H9 (cell line): ENCODE measurements around the gene SLC43A1. TPM values are rescaled to one million over a fixed set of nuclear protein-coding genes. Genes with fewer than 3 reads are reported as not detected.

Experiments
- DNase-seq: peaks from one replicate; pipeline ENCODE4 v3.0.0-alpha.2; 2017
- H2AFZ ChIP-seq: one replicate; pipeline ENCODE4 v1.6.1; 2013; ENCODE audit warnings: mild to moderate bottlenecking, low read length, control low read depth, moderate library complexity
- H2AK5ac ChIP-seq: 2 replicates; pipeline ENCODE4 v1.6.1; 2013; ENCODE audit warnings: low read length, control low read depth, mixed read lengths; ENCODE audit not compliant: insufficient read length
- H2BK120ac ChIP-seq: one replicate; pipeline ENCODE4 v1.6.1; 2013; ENCODE audit warnings: low read depth, mild to moderate bottlenecking, low read length, control low read depth, inconsistent platforms; ENCODE audit not compliant: poor library complexity, severe bottlenecking
- H2BK12ac ChIP-seq: 2 replicates; pipeline ENCODE4 v1.6.1; 2013; ENCODE audit warnings: low read length, control low read depth, mixed read lengths, low read depth; ENCODE audit not compliant: insufficient read length
- H2BK15ac ChIP-seq: 2 replicates; pipeline ENCODE4 v1.6.1; 2013; ENCODE audit warnings: low read depth, low read length, control low read depth
- H2BK20ac ChIP-seq: one replicate; pipeline ENCODE4 v1.6.1; 2013; ENCODE audit warnings: low read depth, mild to moderate bottlenecking, low read length, control low read depth, inconsistent platforms; ENCODE audit not compliant: poor library complexity, severe bottlenecking
- H2BK5ac ChIP-seq: 2 replicates; pipeline ENCODE4 v1.6.1; 2013; ENCODE audit warnings: low read length, control low read depth, mixed read lengths; ENCODE audit not compliant: insufficient read length
- H3K14ac ChIP-seq: 2 replicates; pipeline ENCODE4 v1.6.1; 2013; ENCODE audit warnings: low read length, control low read depth; ENCODE audit not compliant: insufficient read depth
- H3K18ac ChIP-seq: 2 replicates; pipeline ENCODE4 v1.6.1; 2013; ENCODE audit warnings: low read depth, mild to moderate bottlenecking, mixed read lengths, low read length, control low read depth; ENCODE audit not compliant: insufficient read length
- H3K23ac ChIP-seq: 2 replicates; pipeline ENCODE4 v1.6.1; 2013; ENCODE audit warnings: low read length, control low read depth, mixed read lengths, low read depth; ENCODE audit not compliant: insufficient read length
- H3K23me2 ChIP-seq: 2 replicates; pipeline ENCODE4 v1.6.1; 2013; ENCODE audit warnings: low read depth, mild to moderate bottlenecking, mixed read lengths, low read length, control low read depth; ENCODE audit not compliant: insufficient read length, poor library complexity, severe bottlenecking
- H3K27ac ChIP-seq: 2 replicates; pipeline ENCODE4 v1.5.1; 2013; ENCODE audit warnings: low read length, control low read depth, mixed read lengths, low read depth; ENCODE audit not compliant: insufficient read length
- H3K27me3 ChIP-seq: 2 replicates; pipeline ENCODE4 v1.6.1; 2013; ENCODE audit warnings: low read length, control low read depth, inconsistent platforms; ENCODE audit not compliant: insufficient read depth
- H3K4ac ChIP-seq: 2 replicates; pipeline ENCODE4 v1.6.1; 2013; ENCODE audit warnings: low read depth, mild to moderate bottlenecking, control low read depth, inconsistent platforms, low read length, moderate library complexity
- H3K4me1 ChIP-seq: 2 replicates; pipeline ENCODE4 v1.6.1; 2013; ENCODE audit warnings: low read length, control low read depth, inconsistent platforms; ENCODE audit not compliant: insufficient read depth
- H3K4me2 ChIP-seq: 2 replicates; pipeline ENCODE4 v1.6.1; 2013; ENCODE audit warnings: low read length, control low read depth, mixed read lengths; ENCODE audit not compliant: insufficient read length, insufficient read depth
- H3K56ac ChIP-seq: 2 replicates; pipeline ENCODE4 v1.6.1; 2013; ENCODE audit warnings: low read depth, mild to moderate bottlenecking, mixed read lengths, low read length, control low read depth; ENCODE audit not compliant: insufficient read length
- H3K79me1 ChIP-seq: 2 replicates; pipeline ENCODE4 v1.6.1; 2013; ENCODE audit warnings: low read depth, mild to moderate bottlenecking, moderate library complexity, low read length, control low read depth, inconsistent platforms; ENCODE audit not compliant: insufficient read depth, poor library complexity, severe bottlenecking
- H3K79me2 ChIP-seq: 2 replicates; pipeline ENCODE4 v1.6.1; 2013; ENCODE audit warnings: low read length, control low read depth, inconsistent platforms; ENCODE audit not compliant: insufficient read depth
- H3K9ac ChIP-seq: 2 replicates; pipeline ENCODE4 v1.6.1; 2013; ENCODE audit warnings: low read length, control low read depth, mixed read lengths; ENCODE audit not compliant: insufficient read length; ENCODE audit errors: extremely low read depth
- H3K9me3 ChIP-seq: one replicate; pipeline ENCODE4 v1.6.1; 2013; ENCODE audit warnings: low read depth, low read length, inconsistent platforms; ENCODE audit not compliant: control insufficient read depth
- H3T11ph ChIP-seq: one replicate; pipeline ENCODE4 v1.6.1; 2013; ENCODE audit warnings: mild to moderate bottlenecking, low read length, control low read depth, inconsistent platforms
- H4K20me1 ChIP-seq: one replicate; pipeline ENCODE4 v1.6.1; 2013; ENCODE audit not compliant: control insufficient read depth, insufficient read length, insufficient read depth
- H4K5ac ChIP-seq: 2 replicates; pipeline ENCODE4 v1.6.1; 2013; ENCODE audit warnings: low read depth, mild to moderate bottlenecking, mixed read lengths, low read length, control low read depth; ENCODE audit not compliant: insufficient read length
- H4K8ac ChIP-seq: replicated peaks from 2 replicates; pipeline ENCODE4 v1.6.1; 2013; ENCODE audit warnings: low read length, control low read depth, mixed read lengths, low read depth; ENCODE audit not compliant: insufficient read length
- H4K91ac ChIP-seq: 2 replicates; pipeline ENCODE4 v1.6.1; 2013; ENCODE audit warnings: low read depth, mild to moderate bottlenecking, moderate library complexity, mixed read lengths, low read length, control low read depth; ENCODE audit not compliant: insufficient read length
- H3K27ac Mint-ChIP-seq, 3 experiments: 2 replicates in 2 of 3; 3 replicates in 1 of 3; pipeline ENCODE4 v1.8.0; 2020 to 2021; ENCODE audit warnings: mixed read lengths in 3 of 3, mild to moderate bottlenecking in 1 of 3, moderate library complexity in 1 of 3
- H3K27me3 Mint-ChIP-seq: 2 replicates; pipeline ENCODE4 v1.8.0; 2021; ENCODE audit warnings: low read depth, mild to moderate bottlenecking, moderate library complexity, mixed read lengths
- H3K36me3 Mint-ChIP-seq, 3 experiments: 2 replicates in 2 of 3; 3 replicates in 1 of 3; pipeline ENCODE4 v1.8.0; 2020 to 2021; ENCODE audit warnings: low read depth in 3 of 3, mixed read lengths in 3 of 3; ENCODE audit not compliant: insufficient read depth in 1 of 3
- H3K4me1 Mint-ChIP-seq, 2 experiments: 2 replicates each; pipeline ENCODE4 v1.8.0; 2020; ENCODE audit warnings: mixed read lengths in 2 of 2
- H3K4me3 Mint-ChIP-seq, 2 experiments: 2 replicates in 1 of 2; 3 replicates in 1 of 2; pipeline ENCODE4 v1.8.0; 2020 to 2021; ENCODE audit warnings: mild to moderate bottlenecking in 2 of 2, mixed read lengths in 2 of 2, moderate library complexity in 1 of 2
- H3K9me3 Mint-ChIP-seq, 2 experiments: 2 replicates in 1 of 2; 3 replicates in 1 of 2; pipeline ENCODE4 v1.8.0; 2020; ENCODE audit warnings: mild to moderate bottlenecking in 2 of 2, mixed read lengths in 2 of 2, moderate library complexity in 1 of 2
- CTCF ChIP-seq: fragments of 200-600 bp; sonication (generic); conservative IDR thresholded peaks from 3 replicates; pipeline ENCODE4 v1.8.0; 2021; ENCODE audit warnings: antibody characterized with exemption, mild to moderate bottlenecking
- WGBS: extraction: QIAGEN DNeasy Blood & Tissue Kit; methylation state at CpG from one replicate; pipeline ENCODE4 v1.1.7; 2013; ENCODE audit warnings: missing lambda C conversion rate, low lambda C conversion rate, mixed read lengths; ENCODE audit not compliant: insufficient read length; ENCODE audit errors: extremely low coverage; 5-methylcytosine and 5-hydroxymethylcytosine counted together
- total RNA-seq: library from RNA; stranded (reverse); gene quantifications from 2 replicates; pipeline ENCODE4 v1.2.1, GENCODE V29; 2021

SLC43A1 gene
- total RNA-seq, 1 experiment from 2014 or later, result 17.0 TPM

DNA sequence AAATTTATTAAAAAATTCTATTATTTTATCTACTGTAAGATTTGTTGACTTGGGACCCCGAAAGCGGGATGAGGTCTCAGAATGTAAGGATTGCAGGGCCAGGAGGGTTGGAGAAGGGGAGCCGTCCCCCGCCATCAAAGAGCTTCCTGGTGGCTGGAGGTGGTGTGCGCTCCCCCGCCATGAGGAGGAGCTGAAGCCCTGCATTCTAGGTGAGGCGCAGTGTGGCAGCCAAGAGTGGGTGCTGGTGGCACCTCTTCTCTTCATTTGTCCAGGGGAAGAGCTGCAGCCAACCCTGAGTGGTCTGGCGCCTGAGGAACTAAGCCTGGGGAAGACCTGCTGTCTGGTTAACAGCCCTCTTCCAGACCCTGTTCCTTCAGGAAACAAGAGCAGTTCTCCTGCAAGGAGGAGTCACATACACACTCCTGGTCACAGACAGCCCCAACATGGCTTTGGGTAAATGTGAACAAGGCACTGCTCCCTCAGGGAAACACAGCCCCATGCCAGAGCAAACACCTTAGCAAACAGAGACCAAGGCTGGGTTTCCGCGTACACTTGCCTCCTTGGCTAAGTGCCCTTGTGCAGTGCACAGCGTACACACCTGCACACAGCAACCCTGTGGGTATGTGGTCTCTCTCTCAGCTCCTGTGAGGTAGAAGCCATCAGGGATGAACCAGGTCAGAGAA, 37.9 kb downstream of the SLC43A1 start:
- Histone ChIP-seq H3K27me3 (peaks cover 6% of the 10 kb centered on the region; the same call in 1 of the 2 replicates), H3K9ac (no peak overlapping the region), H3K23ac (no peak overlapping the region), H3T11ph (no peak overlapping the region), H2AK5ac (no peak overlapping the region), H3K79me1 (no peaks in the 10 kb centered on the region), H3K56ac (no peak overlapping the region), H4K5ac (no peak overlapping the region), H4K20me1 (no peaks in the 10 kb centered on the region), H3K23me2 (peaks cover 15% of the 10 kb centered on the region), H3K18ac (no peak overlapping the region), H3K4me1 (peaks cover 2% of the 10 kb centered on the region; the same call in 1 of the 2 replicates), H2BK12ac (no peak overlapping the region), H4K8ac (no peak overlapping the region), H3K4me2 (no peak overlapping the region), H2BK15ac (no peak overlapping the region), H4K91ac (no peak overlapping the region), H3K27ac (no peak overlapping the region), H2BK5ac (no peak overlapping the region), H2AFZ (no peak overlapping the region), H3K79me2 (no peaks in the 10 kb centered on the region), H3K4ac (no peak overlapping the region), H2BK20ac (no peak overlapping the region), H3K14ac (no peak overlapping the region), H3K9me3 (no peaks in the 10 kb centered on the region), H2BK120ac (no peak overlapping the region)
- WGBS, result no CpG with 5 or more reads among the region's 11 CpGs
- Mint-ChIP-seq H3K36me3 (peaks cover 0 to 2% (median 0%) of the 10 kb centered on the region in 3 experiments; a peak in 1 of 7 replicates), H3K27ac (no peak overlapping the region; a peak in 1 of 7 replicates), H3K4me1 (peaks cover 30 to 71% of the 10 kb centered on the region in 2 experiments), H3K27me3 (peaks cover 88% of the 10 kb centered on the region), H3K4me3 (no peak overlapping the region; a peak in 1 of 5 replicates), H3K9me3 (no peaks in the 10 kb centered on the region; a peak in 2 of 5 replicates)
- TF ChIP-seq CTCF, result no peak
- DNase-seq, result no peak
